ENCODE results near the gene DACH1.

The DACH1 gene

GRCh38 chr13:71801781-71802180 is 65.2 kb downstream of the DACH1 start:
- no peak for DNase-seq (ENCODE audit: low read depth)

GRCh38 chr13:71801165-71801760 is 65.7 kb downstream of the DACH1 start:
- no peak for DNase-seq (ENCODE audit: low read depth)
- no peak for TF ChIP-seq CTCF (IDR thresholded peaks at IDR 0.05; ENCODE audit: insufficient read depth, low read depth, low read length, missing control alignments)
- H3K4me3 ChIP-seq (ENCODE audit: low read depth, low read length) = no peak overlapping the region

More at GRCh38 chr13:71801781-71802180, 65.2 kb downstream of the DACH1 start:
- no peak for TF ChIP-seq CTCF (IDR thresholded peaks at IDR 0.05; ENCODE audit: insufficient read depth, low read depth, low read length, missing control alignments)
- H3K4me3 ChIP-seq (ENCODE audit: low read depth, low read length) = no peak overlapping the region

GRCh38 chr13:71799324-71799723 is 67.7 kb downstream of the DACH1 start:
- TF ChIP-seq CTCF (IDR thresholded peaks at IDR 0.05; ENCODE audit: insufficient read depth, low read depth, low read length, missing control alignments) = no peak
- DNase-seq (ENCODE audit: low read depth) = no peak
- no peak overlapping the region for H3K4me3 ChIP-seq (ENCODE audit: low read depth, low read length)

GRCh38 chr13:71798707-71799106 is 68.3 kb downstream of the DACH1 start:
- no peak for TF ChIP-seq CTCF (IDR thresholded peaks at IDR 0.05; ENCODE audit: insufficient read depth, low read depth, low read length, missing control alignments)
- DNase-seq (ENCODE audit: low read depth) = no peak
- H3K4me3 ChIP-seq (ENCODE audit: low read depth, low read length) = no peak overlapping the region

GRCh38 chr13:71797517-71797916 is 69.5 kb downstream of the DACH1 start:
- TF ChIP-seq CTCF (IDR thresholded peaks at IDR 0.05; ENCODE audit: insufficient read depth, low read depth, low read length, missing control alignments) = no peak
- no peak for DNase-seq (ENCODE audit: low read depth)
- no peak overlapping the region for H3K4me3 ChIP-seq (ENCODE audit: low read depth, low read length)

- TF ChIP-seq CTCF (IDR thresholded peaks at IDR 0.05; ENCODE audit: insufficient read depth, low read depth, low read length, missing control alignments) = no peak
- H3K4me3 ChIP-seq (ENCODE audit: low read depth, low read length) = no peak overlapping the region
- DNase-seq (ENCODE audit: low read depth) = no peak
Measured at GRCh38 chr13:71789693-71790329, 77.2 kb downstream of the DACH1 start.

GRCh38 chr13:71789037-71789436 is 78.0 kb downstream of the DACH1 start:
- no peak for DNase-seq (ENCODE audit: low read depth)
- no peak overlapping the region for H3K4me3 ChIP-seq (ENCODE audit: low read depth, low read length)
- TF ChIP-seq CTCF (IDR thresholded peaks at IDR 0.05; ENCODE audit: insufficient read depth, low read depth, low read length, missing control alignments) = no peak
